Neuronal stem cell (in vitro differentiated cells): ENCODE measurements around the gene PMPCA.

Source experiments
- DNase-seq: peaks from one replicate; pipeline ENCODE4 v3.0.0-alpha.2; 2013; ENCODE audit warnings: low spot score
- H2AFZ ChIP-seq: one replicate; pipeline ENCODE4 v1.6.1; 2013; ENCODE audit warnings: mild to moderate bottlenecking, low read length, inconsistent platforms
- H2AK5ac ChIP-seq: 2 replicates; pipeline ENCODE4 v1.6.1; 2013; ENCODE audit warnings: low read depth, mild to moderate bottlenecking, inconsistent platforms, low read length, moderate library complexity, mixed read lengths
- H2BK120ac ChIP-seq: 2 replicates; pipeline ENCODE4 v1.6.1; 2013; ENCODE audit warnings: low read depth, mild to moderate bottlenecking, inconsistent platforms, low read length, moderate library complexity, mixed read lengths
- H2BK12ac ChIP-seq: one replicate; pipeline ENCODE4 v1.6.1; 2013; ENCODE audit warnings: low read length, inconsistent platforms
- H2BK15ac ChIP-seq: 2 replicates; pipeline ENCODE4 v1.6.1; 2013; ENCODE audit warnings: mild to moderate bottlenecking, low read length, inconsistent platforms, mixed read lengths
- H2BK5ac ChIP-seq: one replicate; pipeline ENCODE4 v1.6.1; 2013; ENCODE audit warnings: inconsistent platforms, mild to moderate bottlenecking, low read length, moderate library complexity
- H3K14ac ChIP-seq: one replicate; pipeline ENCODE4 v1.6.1; 2013; ENCODE audit warnings: low read length, inconsistent platforms
- H3K18ac ChIP-seq: 2 replicates; pipeline ENCODE4 v1.6.1; 2013; ENCODE audit warnings: low read length, inconsistent platforms
- H3K23ac ChIP-seq: 2 replicates; pipeline ENCODE4 v1.6.1; 2013; ENCODE audit warnings: low read depth, mild to moderate bottlenecking, mixed read lengths, low read length, inconsistent platforms; ENCODE audit not compliant: poor library complexity
- H3K27ac ChIP-seq: replicated peaks from 3 replicates; pipeline ENCODE4 v1.5.1; 2013; ENCODE audit warnings: low read length, inconsistent platforms
- H3K27me3 ChIP-seq, 3 experiments: 2 replicates each; pipeline ENCODE4 v1.6.1; 2013; ENCODE audit warnings: low read length in 3 of 3, mild to moderate bottlenecking in 2 of 3, inconsistent platforms in 1 of 3, low read depth in 1 of 3, mixed read lengths in 1 of 3, moderate library complexity in 1 of 3; ENCODE audit not compliant: control insufficient read depth in 3 of 3, insufficient read depth in 3 of 3
- H3K36me3 ChIP-seq, 2 donors: replicated peaks in 1 of 2; 2 replicates each; pipeline ENCODE4 v1.6.1; 2013; ENCODE audit warnings: low read length in 2 of 2; ENCODE audit not compliant: control insufficient read depth in 2 of 2, insufficient read depth in 2 of 2
- H3K4ac ChIP-seq: 2 replicates; pipeline ENCODE4 v1.6.1; 2013; ENCODE audit warnings: inconsistent platforms, mild to moderate bottlenecking, low read length, moderate library complexity
- H3K4me1 ChIP-seq, 2 donors: 1 replicate in 1 of 2; 2 replicates in 1 of 2; pipeline ENCODE4 v1.6.1; 2013; ENCODE audit warnings: low read length in 2 of 2, low read depth in 1 of 2; ENCODE audit not compliant: control insufficient read depth in 2 of 2, insufficient read depth in 1 of 2
- H3K4me2 ChIP-seq: one replicate; pipeline ENCODE4 v1.6.1; 2013; ENCODE audit warnings: mild to moderate bottlenecking, low read length, inconsistent platforms; ENCODE audit not compliant: insufficient read depth, poor library complexity, severe bottlenecking
- H3K4me3 ChIP-seq, 2 donors: 2 replicates each; pipeline ENCODE4 v1.5.1; 2013; ENCODE audit warnings: low read length in 2 of 2, mild to moderate bottlenecking in 2 of 2, inconsistent platforms in 1 of 2, moderate library complexity in 1 of 2
- H3K79me1 ChIP-seq: one replicate; pipeline ENCODE4 v1.6.1; 2013; ENCODE audit warnings: low read depth, mild to moderate bottlenecking, inconsistent platforms, low read length, moderate library complexity
- H3K9ac ChIP-seq: one replicate; pipeline ENCODE4 v1.6.1; 2013; ENCODE audit warnings: mild to moderate bottlenecking, low read depth, low read length, inconsistent platforms; ENCODE audit not compliant: poor library complexity
- H3K9me3 ChIP-seq, 2 donors: replicated peaks in 1 of 2; 2 replicates each; pipeline versions ENCODE3 to v1.6.1; 2013; ENCODE audit warnings: low read length in 2 of 2, mild to moderate bottlenecking in 2 of 2, inconsistent platforms in 1 of 2, low read depth in 1 of 2, mixed read lengths in 1 of 2, moderate library complexity in 1 of 2; ENCODE audit not compliant: control insufficient read depth in 2 of 2, insufficient read depth in 1 of 2
- H4K8ac ChIP-seq: one replicate; pipeline ENCODE4 v1.6.1; 2013; ENCODE audit warnings: low read depth, mild to moderate bottlenecking, inconsistent platforms, low read length, moderate library complexity
- H4K91ac ChIP-seq: one replicate; pipeline ENCODE4 v1.6.1; 2013; ENCODE audit warnings: low read length, low read depth, mild to moderate bottlenecking, inconsistent platforms; ENCODE audit not compliant: poor library complexity
- WGBS, 2 donors: extraction: QIAGEN DNeasy Blood & Tissue Kit; methylation state at CpG; one replicate each; pipeline ENCODE4 v1.1.7; 2013; ENCODE audit warnings: missing lambda C conversion rate in 2 of 2, mixed read lengths in 1 of 2; ENCODE audit not compliant: insufficient read length in 2 of 2, insufficient replicate concordance in 1 of 2; ENCODE audit errors: extremely low coverage in 2 of 2; 5-methylcytosine and 5-hydroxymethylcytosine counted together

The PMPCA gene

DNA sequence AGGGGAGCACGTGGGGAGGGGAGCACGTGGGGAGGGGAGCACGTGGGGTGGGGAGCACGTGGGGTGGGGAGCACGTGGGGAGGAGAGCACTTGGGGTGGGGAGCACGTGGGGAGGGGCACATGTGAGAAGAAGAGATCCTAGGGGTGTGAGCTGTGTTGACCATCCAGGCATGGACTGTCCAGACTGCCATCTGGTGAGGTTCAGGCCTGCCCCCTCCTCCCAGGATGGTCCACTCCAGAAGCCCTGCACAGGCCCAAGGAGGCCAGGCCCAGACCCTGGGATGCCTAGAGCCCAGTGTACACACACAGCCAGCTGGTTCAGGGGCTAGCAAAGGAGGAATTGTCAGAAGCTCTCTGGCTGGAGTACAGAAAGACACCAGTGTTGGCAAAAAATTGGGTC is 12.8 kb upstream of the PMPCA start:
- Histone ChIP-seq H3K27ac (no peak overlapping the region), H2AFZ (no peak overlapping the region), H3K27me3 (no peaks in the 10 kb centered on the region), H2BK120ac (no peak overlapping the region), H2BK12ac (no peak overlapping the region), H4K8ac (no peak overlapping the region), H2BK5ac (no peak overlapping the region), H4K91ac (no peak overlapping the region), H3K4ac (no peak overlapping the region), H3K4me3 (no peak overlapping the region), H3K79me1 (peaks cover 23% of the 10 kb centered on the region), H3K14ac (no peak overlapping the region), H3K9me3 (no peaks in the 10 kb centered on the region), H3K23ac (no peak overlapping the region), H3K18ac (no peak overlapping the region), H2BK15ac (no peak overlapping the region), H3K36me3 (peaks cover 54 to 74% of the 10 kb centered on the region in 2 donors), H3K4me2 (no peak overlapping the region), H3K4me1 (peaks cover 8 to 15% of the 10 kb centered on the region in 2 donors), H2AK5ac (no peak overlapping the region), H3K9ac (no peak overlapping the region)
- no peak for DNase-seq
- no CpG with 5 or more reads among the region's 6 CpGs for WGBS, 2 donors

DNA sequence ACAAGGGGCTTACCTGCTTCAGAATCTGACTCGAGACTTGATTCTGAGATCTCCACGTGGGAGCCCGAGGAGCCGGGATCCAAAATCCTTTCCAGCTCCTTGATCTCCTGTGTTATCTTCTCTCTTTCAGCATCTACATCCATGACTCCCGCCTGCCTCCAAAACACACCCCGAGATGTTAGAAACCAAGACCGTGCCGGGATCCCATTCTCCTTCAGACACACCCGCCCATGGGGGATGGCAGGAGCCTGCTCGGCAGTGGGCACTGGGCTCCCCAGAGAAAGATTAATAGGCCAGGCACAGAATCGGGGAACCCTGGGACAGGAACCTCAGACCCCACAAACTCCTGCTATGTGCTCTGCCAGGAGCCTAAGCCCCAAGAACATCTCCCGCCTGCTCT is 12.2 kb upstream of the PMPCA start:
- Histone ChIP-seq H3K36me3 (peaks cover 49 to 69% of the 10 kb centered on the region in 2 donors), H2BK120ac (no peak overlapping the region), H2BK12ac (no peak overlapping the region), H3K4me2 (no peak overlapping the region), H3K4me3 (peak overlapping the region in 1 of 2 donors; percentile 99), H3K14ac (no peak overlapping the region), H3K79me1 (peaks cover 22% of the 10 kb centered on the region), H3K27ac (no peak overlapping the region), H3K18ac (no peak overlapping the region), H3K9ac (no peak overlapping the region), H2AFZ (no peak overlapping the region), H3K9me3 (no peaks in the 10 kb centered on the region), H2AK5ac (no peak overlapping the region), H3K23ac (peak overlapping the region; percentile 68), H2BK5ac (no peak overlapping the region), H3K4ac (no peak overlapping the region), H4K91ac (no peak overlapping the region), H3K4me1 (peaks cover 8 to 15% of the 10 kb centered on the region in 2 donors), H3K27me3 (no peaks in the 10 kb centered on the region), H4K8ac (no peak overlapping the region), H2BK15ac (no peak overlapping the region)
- DNase-seq, result no peak
- no CpG with 5 or more reads among the region's 12 CpGs for WGBS, 2 donors

DNA sequence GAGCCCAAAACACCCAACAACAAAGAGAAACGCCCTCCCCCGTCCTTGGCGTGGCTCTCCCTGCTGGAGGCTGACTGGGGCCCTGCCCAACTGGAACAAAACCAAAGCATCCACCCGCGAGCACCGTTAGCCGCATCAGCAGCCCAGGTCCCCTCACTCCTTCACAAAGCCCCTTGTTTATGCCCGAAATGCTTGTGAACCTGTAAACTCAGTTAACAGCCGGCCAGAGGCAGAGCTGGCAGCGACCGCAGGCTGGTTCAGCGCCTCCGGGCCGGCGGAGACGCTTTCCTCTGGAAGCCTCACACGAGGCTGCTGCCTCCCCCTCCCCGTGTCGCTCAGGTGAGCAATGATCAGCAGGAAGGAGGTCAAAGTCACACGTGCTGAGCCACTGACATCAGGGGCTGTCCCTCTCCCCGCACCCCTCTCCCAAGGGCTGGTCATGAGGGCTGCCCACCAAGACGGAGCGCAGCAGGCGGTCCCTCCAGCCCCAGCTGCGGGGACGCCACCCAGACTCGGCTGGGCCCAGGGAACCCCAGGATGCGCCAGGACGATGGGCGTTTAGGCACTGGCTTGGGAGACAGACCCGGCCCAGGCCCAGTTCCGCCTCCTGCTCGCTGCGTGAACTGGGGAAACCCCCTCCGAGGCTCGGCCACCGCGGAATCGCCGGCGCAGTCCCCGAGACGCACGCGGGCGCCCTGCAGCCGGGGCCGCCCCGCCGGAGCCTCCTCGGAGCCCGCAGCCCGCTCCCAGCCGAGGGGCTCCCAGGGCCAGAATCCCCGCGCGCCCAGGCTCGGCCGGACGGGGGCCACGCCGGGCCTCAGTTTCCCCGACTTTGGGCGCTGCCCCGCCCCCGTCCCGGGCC is 11.1 kb upstream of the PMPCA start:
- peak overlapping the region; percentile 97 for H3K9ac ChIP-seq
- peak overlapping the region; percentile 97 for H3K23ac ChIP-seq
- peaks cover 22% of the 10 kb centered on the region for H3K79me1 ChIP-seq
- H3K9me3 ChIP-seq, result no peaks in the 10 kb centered on the region
- H4K91ac ChIP-seq, result no peak overlapping the region
- H3K14ac ChIP-seq, result peak overlapping the region; percentile 89
- peak overlapping the region; percentile 94 to 99 for H3K4me3 ChIP-seq
- H3K18ac ChIP-seq, result peak overlapping the region; percentile 94
- peak overlapping the region; percentile 84 for H2AFZ ChIP-seq
- H3K4me2 ChIP-seq, result peak overlapping the region; percentile 99
- H3K27me3 ChIP-seq, result no peaks in the 10 kb centered on the region
- WGBS, 2 donors, result no CpG with 5 or more reads among the region's 67 CpGs
- peak overlapping the region; percentile 75 for H2AK5ac ChIP-seq
- H4K8ac ChIP-seq, result no peak overlapping the region
- DNase-seq, result no peak
- H3K4ac ChIP-seq, result peak overlapping the region; percentile 84
- H2BK15ac ChIP-seq, result no peak overlapping the region
- H2BK120ac ChIP-seq, result no peak overlapping the region
- peak overlapping the region; percentile 90 for H2BK12ac ChIP-seq
- no peak overlapping the region for H3K27ac ChIP-seq
- H3K36me3 ChIP-seq, result peaks cover 48 to 69% of the 10 kb centered on the region in 2 donors
- H3K4me1 ChIP-seq, result peaks cover 8 to 15% of the 10 kb centered on the region in 2 donors
- H2BK5ac ChIP-seq, result peak overlapping the region; percentile 66

DNA sequence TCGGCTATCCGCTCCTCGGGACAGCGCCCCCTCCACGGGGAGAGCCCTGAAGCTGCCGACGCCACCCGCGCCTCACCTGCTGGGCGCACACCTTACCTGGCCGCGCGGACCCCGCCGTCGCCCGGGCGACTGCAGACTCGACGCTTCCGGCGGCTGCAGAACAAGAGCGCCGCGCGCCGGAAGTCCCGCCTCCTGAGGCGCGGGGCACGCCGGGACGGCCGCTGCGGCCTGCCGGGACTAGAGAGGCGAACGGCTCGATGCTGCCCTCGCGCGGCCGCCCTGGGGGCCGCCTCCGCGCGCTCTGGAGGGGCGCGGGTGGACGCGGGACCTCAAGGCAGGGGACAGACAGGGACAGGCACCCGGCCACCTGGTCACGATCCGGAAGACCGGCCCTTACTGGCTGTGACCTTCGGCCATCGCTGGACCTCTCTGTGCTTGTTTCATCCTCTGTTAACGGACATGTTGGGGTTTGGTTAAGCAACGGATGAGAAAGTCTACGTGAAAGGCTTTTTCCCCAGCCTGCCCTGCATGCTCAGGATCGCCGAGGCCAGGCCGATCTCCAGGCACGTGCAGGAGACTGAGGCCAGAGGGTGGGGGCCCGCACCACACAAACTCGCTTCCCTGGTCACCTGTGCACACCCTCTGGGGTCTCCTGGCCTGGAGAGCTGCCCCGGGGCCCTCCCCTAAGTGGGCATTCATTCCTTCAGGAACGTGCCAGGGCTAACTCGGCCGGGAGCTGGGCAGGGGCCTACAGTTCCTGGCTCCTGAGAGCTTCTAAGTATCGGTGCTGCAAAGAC is 10.2 kb upstream of the PMPCA start, which contains the start of gene SNAPC4:
TSS of gene SNAPC4 (minus strand) at position 133 of the 797 bp plus-strand sequence. CDS start 1,742 bp downstream, outside the sequence.
- H2BK5ac ChIP-seq, result peak within 1 kb of the TSS; percentile 66
- peak within 1 kb of the TSS; percentile 84 for H3K4ac ChIP-seq
- peak within 1 kb of the TSS; percentile 97 for H3K9ac ChIP-seq
- peak within 1 kb of the TSS; percentile 89 for H3K14ac ChIP-seq
- H3K27me3 ChIP-seq, result no peaks in the 10 kb centered on the region
- peaks cover 22% of the 10 kb centered on the region for H3K79me1 ChIP-seq
- peak within 1 kb of the TSS; percentile 81 for H2BK15ac ChIP-seq
- H3K36me3 ChIP-seq, result peaks cover 47 to 69% of the 10 kb centered on the region in 2 donors
- peak within 1 kb of the TSS; percentile 94 to 99 for H3K4me3 ChIP-seq
- H4K8ac ChIP-seq, result peak within 1 kb of the TSS; percentile 92
- no peak within 1 kb of the TSS for H3K27ac ChIP-seq
- peak within 1 kb of the TSS; percentile 99 for H3K4me2 ChIP-seq
- peak; percentile 89 for DNase-seq
- no peak within 1 kb of the TSS for H2BK120ac ChIP-seq
- H3K18ac ChIP-seq, result peak within 1 kb of the TSS; percentile 94
- no peaks in the 10 kb centered on the region for H3K9me3 ChIP-seq
- H2AK5ac ChIP-seq, result peak within 1 kb of the TSS; percentile 97
- H3K4me1 ChIP-seq, result peaks cover 8 to 15% of the 10 kb centered on the region in 2 donors
- peak within 1 kb of the TSS; percentile 84 for H2AFZ ChIP-seq
- WGBS, 2 donors, result no CpG with 5 or more reads among the region's 71 CpGs
- H2BK12ac ChIP-seq, result peak within 1 kb of the TSS; percentile 90
- H4K91ac ChIP-seq, result peak within 1 kb of the TSS; percentile 53
- peak within 1 kb of the TSS; percentile 97 for H3K23ac ChIP-seq
